T1000 (cell line): ENCODE data around the gene DOCK3.
"Not testable (repeated sequence)": the region's sequence is repeated elsewhere in the genome, so short reads cannot be mapped to it uniquely, and the experiment has no call there.

Experiments
- DNase-seq: peaks from one replicate; lab custom pipeline; 2025; ENCODE audit warnings: mixed read lengths; lab: John Stamatoyannopoulos, UW

Gene DOCK3

DNA sequence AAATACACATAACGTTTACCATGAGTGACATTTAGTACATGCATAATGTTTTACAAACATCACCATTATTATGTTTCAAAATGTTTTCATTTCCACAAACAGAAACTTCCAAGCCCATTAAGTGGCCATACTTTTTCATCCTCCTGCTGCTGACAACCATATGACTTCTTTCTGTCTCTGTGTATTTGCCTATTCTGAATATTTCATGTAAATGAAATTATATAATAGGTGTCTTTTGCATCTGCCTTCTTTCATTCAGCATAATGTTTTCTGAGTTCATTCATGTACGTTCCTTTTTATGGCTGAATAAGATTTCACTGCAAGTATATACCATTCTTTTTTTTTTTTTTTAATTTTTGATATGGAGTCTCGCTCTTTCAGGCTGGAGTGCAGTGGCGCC lies 209.0 kb downstream of the DOCK3 start:
- no peak for DNase-seq

DNA sequence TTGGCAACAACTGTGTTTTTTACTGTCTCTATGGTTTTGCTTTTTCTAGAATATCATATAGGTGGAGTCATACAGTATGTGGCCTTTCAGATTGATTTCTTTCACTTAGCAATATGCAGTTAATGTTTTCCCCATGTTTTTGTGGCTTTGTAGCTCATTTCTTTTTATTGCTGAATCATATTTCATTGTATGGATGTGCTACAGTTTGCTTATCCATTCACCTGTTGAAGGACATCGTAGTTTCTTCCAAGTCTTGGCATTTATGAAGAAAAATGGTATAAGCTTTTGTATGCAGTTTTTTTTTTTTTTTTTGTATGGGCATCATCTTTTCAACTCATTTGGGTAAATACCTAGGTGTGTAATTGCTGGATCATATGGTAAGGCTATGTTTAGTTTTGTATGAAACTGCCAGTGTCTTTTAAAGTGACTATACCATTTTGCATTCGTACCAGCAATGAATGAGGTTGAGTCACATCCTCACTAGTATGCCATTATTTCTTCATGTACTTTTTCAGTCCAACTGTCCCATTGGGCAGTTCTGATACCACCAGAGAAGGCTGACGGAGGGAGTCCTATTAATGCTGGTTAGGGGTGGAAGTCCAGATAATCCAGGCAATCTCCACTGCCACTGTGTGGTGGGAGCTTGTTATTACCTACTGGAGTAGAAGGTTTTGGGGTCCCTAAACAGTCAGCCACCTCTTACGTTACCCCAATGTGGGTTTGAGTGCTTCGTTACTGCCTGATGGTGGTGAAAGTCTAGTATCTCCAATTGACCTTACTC lies 210.5 kb downstream of the DOCK3 start:
- DNase-seq = no peak

- no peak for DNase-seq
Observed at GRCh38 chr3:50890688-50891344, 216.1 kb downstream of the DOCK3 start.

GRCh38 chr3:50901097-50901496 lies 226.4 kb downstream of the DOCK3 start:
- DNase-seq = not testable (repeated sequence)

GRCh38 chr3:50912746-50913145 lies 238.0 kb downstream of the DOCK3 start:
- no peak for DNase-seq

DNA sequence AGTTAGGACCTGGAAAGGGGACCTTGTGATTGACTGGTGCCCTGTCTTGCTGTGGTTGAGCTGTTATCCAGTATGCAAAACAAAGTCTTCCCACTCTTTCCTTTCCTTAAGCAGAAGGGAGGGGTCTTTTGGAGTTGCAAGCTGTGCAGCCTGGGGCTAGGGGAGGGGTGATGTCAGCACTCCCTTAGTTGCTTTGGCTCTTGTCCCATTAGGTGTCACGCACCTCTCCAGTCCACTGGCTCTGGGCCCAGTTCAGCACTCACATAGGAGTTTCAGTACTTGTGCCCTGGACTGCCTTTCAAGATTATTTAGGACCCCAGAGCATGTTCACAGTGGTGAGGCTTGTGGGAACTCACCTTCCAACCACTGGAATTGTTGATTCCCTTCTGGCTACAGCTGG lies 238.5 kb downstream of the DOCK3 start:
- DNase-seq = no peak

GRCh38 chr3:50922071-50922470 lies 247.3 kb downstream of the DOCK3 start:
- DNase-seq = not testable (repeated sequence)

GRCh38 chr3:50923955-50924354 lies 249.2 kb downstream of the DOCK3 start:
- no peak for DNase-seq

GRCh38 chr3:50924638-50925037 lies 249.9 kb downstream of the DOCK3 start:
- no peak for DNase-seq

DNA sequence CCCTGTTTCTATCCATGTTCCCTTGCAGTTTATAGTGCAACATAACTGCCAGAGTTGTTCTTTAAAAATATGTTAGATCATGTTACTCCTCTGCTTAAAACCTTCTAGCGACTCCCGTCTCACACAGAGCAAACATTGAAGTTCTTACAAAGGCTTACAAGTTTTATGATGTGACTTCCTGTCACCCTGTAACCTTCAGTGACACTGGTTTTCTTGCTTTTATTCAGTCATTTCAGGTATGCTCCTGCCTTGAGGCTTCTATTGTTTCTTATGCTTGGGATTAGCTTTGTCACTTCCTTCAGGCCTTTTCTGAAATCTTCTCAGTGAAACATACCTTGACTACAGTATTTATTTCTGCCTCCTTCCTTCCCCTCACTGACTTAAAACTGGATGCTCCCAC lies 252.1 kb downstream of the DOCK3 start:
- no peak for DNase-seq

DNA sequence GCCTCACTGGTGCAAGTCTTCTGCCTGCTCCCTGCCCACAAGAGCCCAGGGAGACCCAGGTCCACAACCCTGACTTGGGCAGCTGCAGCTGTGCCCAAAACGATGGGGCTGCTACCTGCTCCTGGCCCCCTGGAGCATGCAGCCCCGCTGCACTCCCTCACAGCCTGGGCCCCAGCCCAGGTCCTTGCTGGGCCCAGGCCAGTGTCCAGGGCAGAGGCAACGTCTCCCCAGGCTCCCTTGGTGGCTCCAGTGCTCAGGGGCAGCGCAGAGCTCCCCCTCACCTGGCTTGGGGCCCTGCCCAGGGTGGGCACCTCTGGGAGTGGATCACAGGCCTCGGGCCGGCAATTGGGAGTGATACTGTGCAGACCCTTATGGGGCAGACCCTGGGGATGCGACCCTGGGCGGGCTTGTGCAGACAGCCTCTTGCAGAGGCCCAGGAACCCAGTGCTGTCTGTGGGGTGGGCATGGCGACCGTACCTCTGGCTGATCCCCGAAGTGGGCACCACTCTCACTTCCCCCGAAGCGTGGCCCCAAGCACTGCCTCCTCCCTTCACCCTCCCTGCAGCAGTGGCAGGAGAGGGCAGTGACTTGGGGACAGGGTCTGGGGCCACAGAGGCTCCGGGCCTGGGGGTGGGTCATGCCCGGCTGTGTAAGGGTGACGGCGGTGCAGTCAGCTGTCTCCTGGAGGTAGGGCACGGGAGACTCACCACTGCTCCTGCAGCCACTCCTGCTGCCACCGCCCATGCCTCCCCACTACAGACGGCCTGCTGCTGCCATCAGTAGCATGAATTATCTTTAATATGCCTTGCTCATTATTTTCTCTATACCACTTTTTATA lies 255.9 kb downstream of the DOCK3 start:
- DNase-seq = no peak

GRCh38 chr3:50932918-50933317 lies 258.2 kb downstream of the DOCK3 start:
- DNase-seq = not testable (repeated sequence)

- no peak for DNase-seq
Observed at GRCh38 chr3:50936389-50936788, 261.7 kb downstream of the DOCK3 start.

DNA sequence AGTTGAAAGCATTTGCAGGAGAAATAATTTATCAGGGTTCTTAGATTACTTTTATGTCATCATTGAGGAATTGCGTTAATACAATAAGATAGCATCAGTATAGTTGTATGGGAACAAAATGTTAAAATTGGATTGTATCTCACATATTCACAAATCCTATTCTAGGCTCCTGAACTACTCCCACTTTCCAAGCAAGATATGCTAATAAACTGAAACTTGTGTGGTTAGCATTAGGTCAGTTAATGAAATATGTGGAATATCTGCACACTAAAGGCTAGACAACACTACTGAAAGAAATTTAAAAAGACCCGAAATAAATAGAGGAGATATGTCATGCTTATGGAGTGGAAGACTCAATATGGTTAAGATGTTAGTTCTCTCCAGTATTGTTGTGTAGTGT lies 272.7 kb downstream of the DOCK3 start:
- no peak for DNase-seq

- no peak for DNase-seq
Observed at GRCh38 chr3:50950591-50950990, 275.9 kb downstream of the DOCK3 start.

GRCh38 chr3:50953825-50954414 lies 279.2 kb downstream of the DOCK3 start:
- DNase-seq = no peak

GRCh38 chr3:50961386-50961785 lies 286.7 kb downstream of the DOCK3 start:
- no peak for DNase-seq

GRCh38 chr3:50971487-50971924 lies 296.8 kb downstream of the DOCK3 start:
- no peak for DNase-seq

- no peak for DNase-seq
Observed at GRCh38 chr3:50972029-50972428, 297.3 kb downstream of the DOCK3 start.

DNA sequence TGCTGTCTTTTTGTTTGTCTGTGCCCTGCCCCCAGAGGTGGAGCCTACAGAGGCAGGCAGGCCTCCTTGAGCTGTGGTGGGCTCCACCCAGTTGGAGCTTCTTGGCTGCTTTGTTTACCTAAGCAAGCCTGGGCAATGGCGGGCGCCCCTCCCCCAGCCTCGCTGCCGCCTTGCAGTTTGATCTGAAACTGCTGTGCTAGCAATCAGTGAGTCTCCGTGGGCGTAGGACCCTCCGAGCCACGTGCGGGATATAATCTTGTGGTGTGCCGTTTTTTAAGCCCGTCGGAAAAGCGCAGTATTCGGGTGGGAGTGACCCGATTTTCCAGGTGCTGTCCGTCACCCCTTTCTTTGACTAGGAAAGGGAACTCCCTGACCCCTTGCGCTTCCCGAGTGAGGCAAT lies 303.9 kb downstream of the DOCK3 start:
- not testable (repeated sequence) for DNase-seq

DNA sequence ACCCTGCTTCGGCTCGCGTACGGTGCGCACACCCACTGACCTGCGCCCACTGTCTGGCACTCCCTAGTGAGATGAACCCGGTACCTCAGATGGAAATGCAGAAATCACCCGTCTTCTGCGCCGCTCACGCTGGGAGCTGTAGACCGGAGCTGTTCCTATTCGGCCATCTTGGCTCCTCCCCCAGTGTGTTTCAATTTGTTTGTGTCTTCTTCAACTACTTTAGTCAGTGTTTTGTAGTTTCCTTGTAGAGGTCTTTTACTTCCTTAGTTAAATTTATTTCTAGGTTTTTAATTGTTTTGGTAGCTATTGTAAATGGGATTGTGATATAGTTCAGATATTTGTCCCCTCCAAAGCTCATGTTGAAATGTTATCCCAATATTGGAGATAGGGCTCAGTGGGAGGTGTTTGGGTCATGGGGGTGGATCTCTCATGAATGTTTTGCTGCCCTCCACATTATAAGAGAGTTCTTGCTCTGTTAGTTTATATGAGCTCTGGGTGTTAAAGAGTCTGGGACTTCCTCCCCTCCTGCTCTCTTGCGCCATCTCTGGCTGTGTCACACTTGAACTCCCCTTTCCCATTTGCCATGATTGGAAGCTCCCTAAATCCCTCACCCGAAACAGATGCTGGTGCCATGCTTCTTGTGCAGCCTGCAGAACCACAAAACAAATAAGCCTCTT lies 304.4 kb downstream of the DOCK3 start:
- no peak for DNase-seq
